IPS-11a (cell line): Measurements from ENCODE around the gene SYP.
"Not testable (repeated sequence)": the region's sequence is repeated elsewhere in the genome, so short reads cannot be mapped to it uniquely, and the experiment has no call there.

Experiments
- H3K4me3 ChIP-seq: one replicate; pipeline ENCODE4 v1.5.1; 2013; ENCODE audit warnings: low read depth, low read length, control low read depth

SYP gene

GRCh38 chrX:49143154-49143553, 56.8 kb downstream of the SYP start:
- not testable (repeated sequence) for H3K4me3 ChIP-seq

GRCh38 chrX:49142264-49142663, 57.7 kb downstream of the SYP start:
- H3K4me3 ChIP-seq, result not testable (repeated sequence)

DNA sequence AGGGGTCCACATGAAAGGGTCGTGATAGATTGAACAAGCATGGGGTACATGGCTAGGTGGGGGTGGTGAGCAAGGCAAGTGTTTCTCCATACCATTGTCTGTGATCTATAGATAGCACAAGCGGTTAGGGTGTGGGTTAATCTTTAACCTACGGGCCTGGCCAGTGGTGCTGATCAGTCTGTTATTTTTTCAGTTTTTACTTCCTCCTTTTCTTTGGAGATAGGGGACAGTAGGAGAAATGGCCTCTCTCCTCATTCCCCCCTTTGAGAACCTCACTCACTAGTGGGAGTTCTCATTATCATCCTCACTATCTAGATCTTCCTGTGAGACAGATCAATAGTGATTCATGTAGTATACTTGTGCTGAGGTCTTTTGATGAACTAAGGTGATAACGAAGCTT, 60.3 kb downstream of the SYP start:
- H3K4me3 ChIP-seq, result no peak overlapping the region
